AG04450 (cell line): Measurements from ENCODE around the gene HOXA5. TPM values are rescaled to one million over a fixed set of nuclear protein-coding genes. Genes with fewer than 3 reads are reported as not detected.
A peak's percentile ranks its signal among the peaks of the same experiment; 100 is the strongest.

Experiments
- CTCF ChIA-PET: fragments of 300-600, 350-600 bp; formaldehyde crosslinking; extraction: SDS; loops from one replicate; lab custom pipeline; 2022; ENCODE audit warnings: antibody characterized with exemption, inconsistent platforms; lab: Charles Lee
- POLR2A ChIA-PET: fragments of 350-600 bp; formaldehyde crosslinking; extraction: SDS; loops from one replicate; lab custom pipeline; 2021; ENCODE audit warnings: antibody characterized with exemption, inconsistent platforms; lab: Yijun Ruan, JAX
- DNase-seq: peaks from one replicate; pipeline ENCODE4 v3.0.0-alpha.2; 2011; ENCODE audit warnings: low read depth, low spot score
- H3K27ac ChIP-seq: one replicate; pipeline ENCODE4 v1.5.1; 2012; ENCODE audit warnings: low read depth, low read length, control low read depth
- H3K27me3 ChIP-seq: one replicate; pipeline ENCODE4 v1.6.0; 2012; ENCODE audit warnings: low read length; ENCODE audit not compliant: control insufficient read depth, insufficient read depth
- H3K4me3 ChIP-seq: 2 replicates; pipeline ENCODE4 v1.5.1; 2011; ENCODE audit warnings: mild to moderate bottlenecking, low read depth, low read length, control low read depth
- H3K9me3 ChIP-seq: 2 replicates; pipeline ENCODE4 v1.5.1; 2012; ENCODE audit warnings: low read length; ENCODE audit not compliant: control insufficient read depth, insufficient read depth
- polyA plus RNA-seq: library from polyadenylated mRNA; depleted of rRNA; stranded (reverse); fragments of >200 nt; gene quantifications from 2 replicates; pipeline ENCODE4 v1.2.3, GENCODE V29; 2011
- TF ChIP-seq, protein P1 (sequence below): IDR thresholded peaks from 2 replicates; pipeline ENCODE4 v1.5.1; 2011; ENCODE audit warnings: low read depth, low read length, control low read depth, inconsistent platforms

Gene HOXA5
- polyA plus RNA-seq, 1 experiment: 51.0 TPM

DNA sequence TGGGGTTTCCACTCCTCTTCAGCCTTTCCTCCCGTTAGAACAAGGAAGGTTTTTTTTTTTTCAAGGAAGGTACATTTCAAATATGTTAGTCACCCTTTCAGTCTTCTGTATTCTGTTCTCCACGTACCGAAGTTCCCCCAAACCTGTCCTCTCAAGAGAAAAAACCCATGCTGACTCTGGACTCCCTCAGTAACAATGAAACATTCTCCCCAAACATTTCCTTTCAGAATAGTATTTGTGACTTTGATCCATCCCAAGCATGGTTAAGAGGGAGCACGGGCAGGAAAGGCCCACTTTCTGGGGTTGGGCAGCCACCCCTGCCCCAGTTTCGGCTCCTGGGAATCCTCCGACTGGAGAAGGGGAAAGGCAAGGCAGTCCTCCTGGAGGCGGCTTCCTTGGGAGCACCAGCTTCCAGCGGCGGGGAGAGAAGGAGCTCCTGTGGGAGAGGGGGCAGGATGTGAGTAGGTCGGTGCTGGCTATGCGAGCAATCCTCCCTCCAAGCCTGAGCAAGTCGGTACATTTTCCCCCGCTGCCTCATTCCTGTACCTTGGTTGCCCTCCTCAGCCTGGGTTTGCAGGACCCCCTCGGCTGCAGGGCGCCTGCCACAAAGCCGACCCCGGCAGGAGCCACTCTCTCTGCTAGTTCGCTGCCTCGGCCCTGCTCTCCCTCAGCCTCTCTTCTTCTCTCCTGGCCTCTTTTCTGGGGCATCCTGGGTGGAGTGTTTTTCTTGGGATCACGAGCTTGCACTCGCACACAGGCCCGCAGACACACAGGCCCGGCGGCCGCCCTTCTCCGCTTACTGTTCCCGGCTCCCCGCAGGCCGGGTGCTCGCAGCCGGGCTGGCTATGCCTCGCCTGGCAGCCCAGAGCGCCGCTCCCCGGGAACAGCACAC lies 45.5 kb downstream of the HOXA5 start:
- TF ChIP-seq, protein P1, sequence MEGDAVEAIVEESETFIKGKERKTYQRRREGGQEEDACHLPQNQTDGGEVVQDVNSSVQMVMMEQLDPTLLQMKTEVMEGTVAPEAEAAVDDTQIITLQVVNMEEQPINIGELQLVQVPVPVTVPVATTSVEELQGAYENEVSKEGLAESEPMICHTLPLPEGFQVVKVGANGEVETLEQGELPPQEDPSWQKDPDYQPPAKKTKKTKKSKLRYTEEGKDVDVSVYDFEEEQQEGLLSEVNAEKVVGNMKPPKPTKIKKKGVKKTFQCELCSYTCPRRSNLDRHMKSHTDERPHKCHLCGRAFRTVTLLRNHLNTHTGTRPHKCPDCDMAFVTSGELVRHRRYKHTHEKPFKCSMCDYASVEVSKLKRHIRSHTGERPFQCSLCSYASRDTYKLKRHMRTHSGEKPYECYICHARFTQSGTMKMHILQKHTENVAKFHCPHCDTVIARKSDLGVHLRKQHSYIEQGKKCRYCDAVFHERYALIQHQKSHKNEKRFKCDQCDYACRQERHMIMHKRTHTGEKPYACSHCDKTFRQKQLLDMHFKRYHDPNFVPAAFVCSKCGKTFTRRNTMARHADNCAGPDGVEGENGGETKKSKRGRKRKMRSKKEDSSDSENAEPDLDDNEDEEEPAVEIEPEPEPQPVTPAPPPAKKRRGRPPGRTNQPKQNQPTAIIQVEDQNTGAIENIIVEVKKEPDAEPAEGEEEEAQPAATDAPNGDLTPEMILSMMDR: no peak
- no peaks in the 10 kb centered on the region for H3K27me3 ChIP-seq
- no peak for DNase-seq
- H3K27ac ChIP-seq: peak overlapping the region; percentile 94
- H3K4me3 ChIP-seq: peak overlapping the region; percentile 91
- POLR2A ChIA-PET: interaction anchor here (0.5 to 4.0 kb wide), 17 partner anchors 8 to 1241 kb away, joined by 3 to 42 read pairs (median 6); partner anchors contain the start of genes HOXA3, HOXA5 and SKAP2
- peaks cover 4% of the 10 kb centered on the region; the same call in 1 of the 2 replicates for H3K9me3 ChIP-seq
- CTCF ChIA-PET: interaction anchor here (0.6 to 5.6 kb wide), 12 partner anchors 11 to 416 kb away, joined by 3 to 28 read pairs (median 6); partner anchors contain the start of gene HOXA5

DNA sequence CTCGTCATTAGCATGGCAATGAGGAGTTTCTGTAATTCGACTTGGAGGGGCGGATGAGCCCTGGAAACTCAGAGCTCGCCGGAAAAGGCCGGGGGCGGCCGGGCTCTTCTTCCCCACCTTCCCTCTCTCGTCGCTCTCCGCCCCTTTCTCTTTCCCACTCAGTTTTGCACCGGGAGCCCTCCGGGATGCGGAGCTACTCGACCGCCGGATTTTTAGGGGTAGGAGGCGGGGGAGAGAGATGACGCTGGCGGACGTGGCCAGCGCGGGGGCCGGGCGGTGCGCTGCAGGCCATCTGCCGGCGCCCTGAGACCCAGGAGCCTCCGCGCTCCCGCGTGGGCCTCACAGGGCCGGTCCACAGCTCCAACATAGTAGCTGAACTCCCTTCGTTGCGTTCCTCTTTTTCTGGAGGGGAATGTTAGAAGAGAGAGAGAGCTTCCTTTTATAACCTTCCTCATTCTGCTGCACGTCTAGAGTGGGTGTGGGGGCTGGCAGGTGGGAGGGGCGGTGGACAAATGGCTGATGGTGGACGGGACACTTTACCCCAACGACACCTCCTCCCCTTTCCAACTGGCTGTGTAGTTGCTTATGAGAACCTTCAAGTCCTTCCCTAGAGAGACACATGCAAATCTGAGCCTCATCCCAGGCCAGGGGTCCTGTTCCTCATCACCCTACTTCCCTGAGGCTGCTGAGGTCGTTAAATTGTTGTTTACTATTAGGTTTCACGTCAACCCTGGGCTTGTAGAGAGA lies 46.5 kb downstream of the HOXA5 start:
- Histone ChIP-seq H3K4me3 (peak overlapping the region; percentile 91), H3K27me3 (no peaks in the 10 kb centered on the region)
- POLR2A ChIA-PET: interaction anchor here (0.6 to 4.0 kb wide), 18 partner anchors 9 to 899 kb away, joined by 3 to 42 read pairs (median 5); partner anchors contain the start of genes HOXA3, HOXA5 and SKAP2

DNA sequence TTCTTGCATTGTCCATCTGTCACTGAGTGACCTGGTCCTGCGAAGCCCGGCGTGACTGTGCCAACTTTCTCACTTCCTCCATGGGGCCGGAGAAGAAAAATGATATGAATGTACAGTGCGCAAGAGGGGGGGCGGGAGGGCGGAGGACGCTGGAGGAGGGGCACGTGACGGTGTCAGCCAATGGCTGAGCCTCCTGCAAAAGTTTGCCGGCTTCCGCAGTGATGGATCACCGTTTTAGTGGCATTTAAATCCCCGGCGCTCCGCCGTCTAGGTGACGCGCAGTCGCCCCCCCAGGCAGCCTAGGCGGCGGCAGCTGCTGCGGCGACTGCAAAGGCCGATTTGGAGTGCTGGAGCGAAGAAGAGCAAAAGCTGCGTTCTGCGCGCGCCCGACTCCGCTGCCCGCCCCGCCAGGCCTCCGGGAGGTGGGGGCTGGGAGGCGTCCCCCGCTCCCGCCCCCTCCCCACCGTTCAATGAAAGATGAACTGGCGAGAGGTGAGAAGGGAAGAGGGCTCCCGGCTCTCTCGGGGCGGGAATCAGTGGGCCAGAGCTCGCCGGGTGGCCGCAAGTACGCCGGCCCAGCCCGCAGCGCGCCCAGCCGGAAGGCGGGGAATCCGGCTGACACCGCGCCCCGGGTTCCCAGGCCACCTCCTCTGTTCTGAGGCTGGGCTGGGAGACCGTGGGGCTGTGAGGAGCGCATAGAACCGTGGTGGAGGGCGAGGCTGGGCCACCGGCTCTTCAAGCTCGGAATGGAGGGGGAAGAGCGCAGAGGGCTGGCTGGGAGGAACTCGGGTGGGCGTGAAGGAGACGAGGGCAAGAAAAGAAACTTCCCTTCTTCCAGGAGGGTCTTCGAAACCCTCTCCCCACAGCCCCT lies 47.3 kb downstream of the HOXA5 start, which contains the start of gene HOXA1:
TSS of gene HOXA1 (minus strand) at position 104 of the 871 bp plus-strand sequence. CDS start at position 16, 88 bp downstream.
- peak within 1 kb of the TSS; percentile 94 for H3K27ac ChIP-seq
- POLR2A ChIA-PET: interaction anchor here (0.5 to 4.0 kb wide), 15 partner anchors 10 to 241 kb away, joined by 3 to 42 read pairs (median 5); partner anchors contain the start of genes HOXA3, HOXA5 and SKAP2
- no peaks in the 10 kb centered on the region for H3K27me3 ChIP-seq
- DNase-seq: peak; percentile 90
- H3K9me3 ChIP-seq: peaks cover 4% of the 10 kb centered on the region; the same call in 1 of the 2 replicates
- H3K4me3 ChIP-seq: peak within 1 kb of the TSS; percentile 91
- TF ChIP-seq, protein P1: no peak
- CTCF ChIA-PET: interaction anchor here (0.6 to 5.6 kb wide), 10 partner anchors 12 to 414 kb away, joined by 3 to 28 read pairs (median 4); partner anchors contain the start of gene HOXA5

More for the DNA sequence above, 46.5 kb downstream of the HOXA5 start:
- Histone ChIP-seq H3K27ac (peak overlapping the region; percentile 94), H3K9me3 (peaks cover 4% of the 10 kb centered on the region; the same call in 1 of the 2 replicates)
- CTCF ChIA-PET: interaction anchor here (0.6 to 5.6 kb wide), 9 partner anchors 11 to 415 kb away, joined by 3 to 28 read pairs (median 6); partner anchors contain the start of gene HOXA5
- TF ChIP-seq, protein P1: 0 out of 2 replicates have a peak, but pooled peaks have one; percentile 1
- DNase-seq: no peak
